IMR-90 (cell line): Measurements from ENCODE around the gene PIP4K2A. TPM values are rescaled to one million over a fixed set of nuclear protein-coding genes. Genes with fewer than 3 reads are reported as not detected.

Source experiments
- ATAC-seq: fragments of 200-7000 bp; cut with Tn5 transposase; 2 replicates; pipeline ENCODE4 v1.9.1; 2020; ENCODE audit warnings: low read depth, mild to moderate bottlenecking, moderate library complexity
- BruUV-seq: library from RNA; stranded (reverse); fragments of 400-500 nt; replicated peaks from 2 replicates; lab custom pipeline; 2021; lab: Mats Ljungman, UMichigan
- CTCF ChIA-PET: fragments of 300-600 bp; formaldehyde crosslinking; extraction: SDS; loops from one replicate; lab custom pipeline; 2021; ENCODE audit warnings: antibody characterized with exemption; lab: Yijun Ruan, JAX
- POLR2A ChIA-PET: fragments of 300-600 bp; sonication (Branson Sonifier 250); formaldehyde crosslinking; loops from one replicate; lab custom pipeline; 2022; ENCODE audit warnings: antibody characterized with exemption; ENCODE audit not compliant: unreplicated experiment; lab: Charles Lee
- DNase-seq: peaks from one replicate; pipeline ENCODE4 v3.0.0; 2013
- H2AFZ ChIP-seq: replicated peaks from 2 replicates; pipeline ENCODE3; 2013; ENCODE audit warnings: low read length, mild to moderate bottlenecking; ENCODE audit not compliant: poor library complexity
- H2AK5ac ChIP-seq: 2 replicates; pipeline ENCODE4 v1.6.1; 2013; ENCODE audit warnings: low read depth, low read length, inconsistent platforms
- H2AK9ac ChIP-seq: replicated peaks from 2 replicates; pipeline ENCODE3; 2013; ENCODE audit warnings: mild to moderate bottlenecking, low read depth, low read length, moderate library complexity; ENCODE audit not compliant: poor library complexity
- H2BK120ac ChIP-seq: 2 replicates; pipeline ENCODE4 v1.6.1; 2013; ENCODE audit warnings: low read depth, low read length, inconsistent platforms
- H2BK15ac ChIP-seq: 3 replicates; pipeline ENCODE4 v1.6.1; 2013; ENCODE audit warnings: low read depth, low read length, inconsistent platforms
- H2BK20ac ChIP-seq: 2 replicates; pipeline ENCODE4 v1.6.1; 2013; ENCODE audit warnings: low read depth, mild to moderate bottlenecking, inconsistent platforms, low read length, moderate library complexity
- H2BK5ac ChIP-seq: 2 replicates; pipeline ENCODE4 v1.6.1; 2013; ENCODE audit warnings: mild to moderate bottlenecking, low read depth, low read length, inconsistent platforms; ENCODE audit not compliant: poor library complexity, severe bottlenecking
- H3K14ac ChIP-seq: replicated peaks from 2 replicates; pipeline ENCODE4 v1.6.1; 2013; ENCODE audit warnings: low read depth, low read length, inconsistent platforms
- H3K18ac ChIP-seq: 2 replicates; pipeline ENCODE4 v1.6.1; 2013; ENCODE audit warnings: low read depth, low read length, control low read depth
- H3K23ac ChIP-seq: 2 replicates; pipeline ENCODE4 v1.6.1; 2013; ENCODE audit warnings: low read depth, low read length, inconsistent platforms
- H3K27ac ChIP-seq: 2 replicates; pipeline ENCODE4 v1.5.1; 2013; ENCODE audit warnings: mild to moderate bottlenecking, control low read depth, low read length; ENCODE audit not compliant: insufficient read depth
- H3K27me3 ChIP-seq: 2 replicates; pipeline ENCODE4 v1.6.1; 2013; ENCODE audit warnings: low read length; ENCODE audit not compliant: control insufficient read depth, insufficient read depth
- H3K36me3 ChIP-seq: 2 replicates; pipeline ENCODE4 v1.6.1; 2013; ENCODE audit warnings: low read length, mixed read lengths; ENCODE audit not compliant: control insufficient read depth, insufficient read depth
- H3K4ac ChIP-seq: 2 replicates; pipeline ENCODE4 v1.6.1; 2013; ENCODE audit warnings: low read depth, low read length, inconsistent platforms
- H3K4me1 ChIP-seq: 2 replicates; pipeline ENCODE4 v1.6.1; 2013; ENCODE audit warnings: low read length, mixed read lengths; ENCODE audit not compliant: control insufficient read depth, insufficient read depth
- H3K4me2 ChIP-seq: 2 replicates; pipeline ENCODE4 v1.6.1; 2013; ENCODE audit warnings: low read depth, mild to moderate bottlenecking, control low read depth, low read length, moderate library complexity
- H3K4me3 ChIP-seq: 2 replicates; pipeline ENCODE4 v1.5.1; 2013; ENCODE audit warnings: low read depth, mild to moderate bottlenecking, control low read depth, low read length, moderate library complexity; ENCODE audit not compliant: insufficient read depth
- H3K56ac ChIP-seq: 2 replicates; pipeline ENCODE4 v1.6.1; 2013; ENCODE audit warnings: low read length, inconsistent platforms; ENCODE audit not compliant: insufficient read depth; ENCODE audit errors: extremely low read depth
- H3K79me1 ChIP-seq, 2 experiments: 2 replicates each; pipeline ENCODE4 v1.6.1; 2013; ENCODE audit warnings: low read length in 2 of 2, inconsistent platforms in 1 of 2, low read depth in 1 of 2
- H3K9ac ChIP-seq: 2 replicates; pipeline ENCODE4 v1.6.1; 2013; ENCODE audit warnings: low read depth, low read length, control low read depth
- H3K9me1 ChIP-seq: 2 replicates; pipeline ENCODE4 v1.6.1; 2013; ENCODE audit warnings: low read length, inconsistent platforms; ENCODE audit not compliant: insufficient read depth
- H3K9me3 ChIP-seq: 2 replicates; pipeline ENCODE4 v1.6.1; 2013; ENCODE audit warnings: low read length; ENCODE audit not compliant: control insufficient read depth, insufficient read depth
- H4K20me1 ChIP-seq: 2 replicates; pipeline ENCODE4 v1.6.1; 2013; ENCODE audit warnings: low read length, inconsistent platforms; ENCODE audit not compliant: insufficient read depth
- H4K5ac ChIP-seq: 2 replicates; pipeline ENCODE4 v1.6.1; 2013; ENCODE audit warnings: mild to moderate bottlenecking, low read depth, low read length, control low read depth
- H4K8ac ChIP-seq, 2 experiments: 2 replicates each; pipeline ENCODE4 v1.6.1; 2013; ENCODE audit warnings: low read depth in 2 of 2, low read length in 2 of 2, control low read depth in 1 of 2, inconsistent platforms in 1 of 2
- H4K91ac ChIP-seq: 2 replicates; pipeline ENCODE4 v1.6.1; 2013; ENCODE audit warnings: low read depth, low read length, inconsistent platforms; ENCODE audit not compliant: insufficient read depth
- BHLHE40 ChIP-seq: fragments of 150-350 bp; IDR thresholded peaks from 2 replicates; pipeline ENCODE4 v1.6.1; 2016; ENCODE audit warnings: mild to moderate bottlenecking, low read depth, low read length
- CHD1 ChIP-seq: IDR thresholded peaks from 2 replicates; pipeline ENCODE4 v1.6.1; 2012; ENCODE audit warnings: low read depth, low read length, improper control_type of control experiment
- CTCF ChIP-seq: conservative IDR thresholded peaks from 2 replicates; pipeline ENCODE4 v1.5.1; 2012; ENCODE audit warnings: mild to moderate bottlenecking, low read depth, low read length, improper control_type of control experiment
- ELK1 ChIP-seq: fragments of 150-350 bp; IDR thresholded peaks from 2 replicates; pipeline ENCODE4 v1.6.1; 2016; ENCODE audit warnings: low read depth, mild to moderate bottlenecking, low read length, moderate library complexity, borderline replicate concordance
- FOS ChIP-seq: fragments of 150-350 bp; IDR thresholded peaks from 2 replicates; pipeline ENCODE4 v1.6.1; 2016; ENCODE audit warnings: low read depth, low read length
- MAFK ChIP-seq: IDR thresholded peaks from 2 replicates; pipeline ENCODE4 v1.6.1; 2012; ENCODE audit warnings: low read depth, low read length, improper control_type of control experiment
- MAZ ChIP-seq: IDR thresholded peaks from 2 replicates; pipeline ENCODE4 v1.6.1; 2012; ENCODE audit warnings: low read depth, mild to moderate bottlenecking, low read length, improper control_type of control experiment, moderate library complexity, borderline replicate concordance
- MXI1 ChIP-seq: IDR thresholded peaks from 2 replicates; pipeline ENCODE4 v1.6.1; 2012; ENCODE audit warnings: low read depth, mild to moderate bottlenecking, low read length, moderate library complexity, borderline replicate concordance
- NFE2L2 ChIP-seq: fragments of 150-350 bp; IDR thresholded peaks from 2 replicates; pipeline ENCODE4 v1.6.1; 2016; ENCODE audit warnings: low read depth, mild to moderate bottlenecking, low read length
- POLR2A ChIP-seq: IDR thresholded peaks from 2 replicates; pipeline ENCODE4 v1.6.1; 2012; ENCODE audit warnings: mild to moderate bottlenecking, low read depth, low read length
- RAD21 ChIP-seq: IDR thresholded peaks from 2 replicates; pipeline ENCODE4 v1.6.1; 2012; ENCODE audit warnings: low read length, improper control_type of control experiment
- RCOR1 ChIP-seq: IDR thresholded peaks from 2 replicates; pipeline ENCODE4 v1.6.1; 2012; ENCODE audit warnings: mild to moderate bottlenecking, low read length, improper control_type of control experiment; ENCODE audit not compliant: insufficient replicate concordance
- RFX5 ChIP-seq: IDR thresholded peaks from 2 replicates; pipeline ENCODE4 v1.8.0; 2012; ENCODE audit warnings: low read depth, mild to moderate bottlenecking, low read length, moderate library complexity
- SMC3 ChIP-seq: fragments of 150-350 bp; IDR thresholded peaks from 2 replicates; pipeline ENCODE4 v1.6.1; 2016; ENCODE audit warnings: low read depth, mild to moderate bottlenecking, antibody characterized with exemption, low read length, moderate library complexity
- USF2 ChIP-seq: fragments of 150-350 bp; IDR thresholded peaks from 2 replicates; pipeline ENCODE4 v1.6.1; 2017; ENCODE audit warnings: mild to moderate bottlenecking, antibody characterized with exemption, low read length, low read depth
- WGBS, 2 experiments: methylation state at CpG; one replicate each; pipeline versions ENCODE4 v1.1.5 to v1.1.7; 2013; ENCODE audit warnings: missing lambda C conversion rate in 2 of 2; ENCODE audit not compliant: insufficient read length in 1 of 2; ENCODE audit errors: extremely low coverage in 2 of 2; 5-methylcytosine and 5-hydroxymethylcytosine counted together
- dilution Hi-C: fragments of 300-500 bp; cut with HindIII; formaldehyde crosslinking; loops from one replicate; pipeline ENCODE4 v1.14.3; 2018; ENCODE audit warnings: low sequenced_read_pairs; ENCODE audit not compliant: unreplicated experiment
- in situ Hi-C: fragments of 300-500 bp; cut with MboI; formaldehyde crosslinking; loops from 3 replicates; pipeline ENCODE4 v1.14.3; 2019; ENCODE audit warnings: low sequenced_read_pairs, inconsistent platforms, mixed read lengths
- intact Hi-C: fragments of 100-400 bp; cut with micrococcal nuclease; formaldehyde crosslinking; loops from 2 replicates; pipeline ENCODE4 v1.10.0; 2022
- polyA plus RNA-seq, 3 experiments: library from polyadenylated mRNA; depleted of rRNA; stranded (reverse); fragments of >200 nt; gene quantifications; 2 replicates each; pipeline ENCODE4 v1.2.3, GENCODE V29; 2012; ENCODE audit warnings: low replicate concordance in 1 of 3
- total RNA-seq: library from RNA; depleted of rRNA; stranded (reverse); fragments of >200 nt; gene quantifications from 2 replicates; pipeline ENCODE4 v1.2.3, GENCODE V29; 2012

The PIP4K2A gene
- total and polyA plus RNA-seq, 2 of the 4 experiments (the other 2 are of a cell fraction): 9.8 to 18.1 TPM

DNA sequence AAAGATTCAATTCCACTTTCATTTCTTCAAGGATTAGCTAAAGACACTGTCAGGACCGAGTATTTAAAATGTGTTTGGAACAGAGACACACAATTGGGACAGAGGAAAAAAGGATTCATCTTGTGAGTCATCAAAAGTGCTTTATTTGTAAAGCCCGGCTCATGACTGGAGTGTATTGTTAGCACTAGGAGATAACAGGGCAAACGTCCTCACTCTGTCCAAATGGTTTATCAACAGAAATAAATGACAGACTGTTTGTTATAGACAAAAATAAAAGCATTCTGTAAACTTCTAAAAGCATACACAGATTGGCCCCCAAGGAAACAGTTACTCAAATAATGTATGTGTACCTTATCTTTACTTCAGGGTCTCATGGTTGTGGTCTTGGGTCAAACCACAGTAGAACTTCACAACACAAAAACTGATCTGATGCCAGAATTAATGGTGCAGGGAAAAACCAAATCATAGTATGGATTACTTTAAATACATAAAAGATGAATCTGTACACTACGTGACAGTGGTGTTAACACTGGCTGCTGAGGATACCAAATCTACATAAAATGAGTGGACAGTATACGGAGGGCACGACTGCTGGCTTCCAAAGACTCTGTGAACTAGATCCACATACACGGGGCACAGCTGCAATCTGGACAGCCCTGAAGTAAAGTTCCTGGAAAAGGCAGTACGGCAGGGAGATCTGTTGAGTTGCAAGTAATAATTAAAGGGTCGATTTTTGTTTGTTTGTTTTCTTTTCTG lies 179.4 kb downstream of the PIP4K2A start:
- Histone ChIP-seq H4K8ac (no peak overlapping the region), H2AK5ac (no peak overlapping the region), H3K4ac (no peak overlapping the region), H3K14ac (no peak overlapping the region), H4K91ac (no peak overlapping the region), H2BK15ac (no peak overlapping the region), H3K18ac (no peak overlapping the region), H3K9me1 (no peaks in the 10 kb centered on the region), H4K20me1 (no peaks in the 10 kb centered on the region), H3K36me3 (peaks cover 15% of the 10 kb centered on the region), H2BK20ac (no peak overlapping the region), H4K5ac (no peak overlapping the region), H3K23ac (no peak overlapping the region), H2AK9ac (no peak overlapping the region), H2BK120ac (no peak overlapping the region), H2AFZ (no peak overlapping the region), H3K56ac (no peak overlapping the region), H3K27ac (no peak overlapping the region), H2BK5ac (no peak overlapping the region), H3K79me1 (no peaks in the 10 kb centered on the region), H3K9ac (no peak overlapping the region), H3K4me3 (no peak overlapping the region), H3K4me2 (no peak overlapping the region), H3K4me1 (no peaks in the 10 kb centered on the region), H3K27me3 (no peaks in the 10 kb centered on the region), H3K9me3 (no peaks in the 10 kb centered on the region; the same call in 1 of the 2 replicates)
- ATAC-seq (peak; percentile 82), DNase-seq (peak; percentile 57)
- intact Hi-C loops: no loop called here
- POLR2A ChIA-PET: no interaction called here
- no CpG with 5 or more reads among the region's 9 CpGs for WGBS, 2 experiments
- in situ Hi-C loops: no loop called here
- TSS peak; percentile 80 for BruUV-seq
- dilution Hi-C loops: no loop called here
- CTCF ChIA-PET: interaction anchor here (0.7 kb wide), 1 partner anchor 47 kb away, joined by 3 read pairs; no protein-coding TSS in a partner anchor
- TF ChIP-seq MAZ (no peak), NFE2L2 (no peak), RCOR1 (no peak), ELK1 (no peak), RAD21 (no peak), CHD1 (no peak), FOS (peak; percentile 31; the same call in 1 of the 2 replicates), BHLHE40 (peak; percentile 59), RFX5 (no peak), MAFK (no peak), USF2 (no peak), POLR2A (no peak), CTCF (no peak), MXI1 (no peak), SMC3 (no peak)
